HEK293 (cell line): ENCODE data around the gene KIF23.

Source experiments
- CTCF ChIA-PET: fragments of 350-600 bp; formaldehyde crosslinking; extraction: SDS; loops from one replicate; lab custom pipeline; 2021; ENCODE audit warnings: antibody characterized with exemption; lab: Yijun Ruan, JAX
- POLR2A ChIA-PET: fragments of 300-600 bp; formaldehyde crosslinking; extraction: SDS; loops from one replicate; lab custom pipeline; 2020; ENCODE audit warnings: antibody characterized with exemption, inconsistent platforms; lab: Yijun Ruan, JAX
- H3K27ac ChIP-seq: fragments of 200-500 bp; sonication (Bioruptor generic); 2 replicates; pipeline ENCODE4 v1.5.1; 2014; ENCODE audit warnings: low read depth, low read length, control low read depth, inconsistent platforms; ENCODE audit errors: extremely low read depth
- H3K36me3 ChIP-seq, 2 experiments: fragments of 200-500 bp in 1 of 2; sonication (Bioruptor generic) in 1 of 2; 1 replicate in 1 of 2; 2 replicates in 1 of 2; pipeline ENCODE4 v1.5.1; 2014 to 2017; ENCODE audit warnings: inconsistent platforms in 2 of 2, low read length in 2 of 2; ENCODE audit not compliant: control insufficient read depth in 2 of 2, insufficient read depth in 1 of 2
- H3K4me1 ChIP-seq: fragments of 200-500 bp; sonication (Bioruptor generic); 2 replicates; pipeline ENCODE4 v1.5.1; 2014; ENCODE audit warnings: mild to moderate bottlenecking, low read length, inconsistent platforms; ENCODE audit not compliant: control insufficient read depth, insufficient read depth
- H3K4me3 ChIP-seq: 2 replicates; pipeline ENCODE4 v1.5.1; 2011; ENCODE audit warnings: low read depth, mild to moderate bottlenecking, control low read depth, low read length, moderate library complexity
- H3K9me3 ChIP-seq: fragments of 200-500 bp; sonication (Bioruptor generic); 2 replicates; pipeline ENCODE4 v1.5.1; 2014; ENCODE audit warnings: low read depth, low read length, inconsistent platforms; ENCODE audit not compliant: control insufficient read depth, insufficient read depth
- KLF8 ChIP-seq: fragments of 450-650 bp; formaldehyde crosslinking; IDR thresholded peaks from 2 replicates; pipeline ENCODE4 v1.5.1; 2016; ENCODE audit warnings: missing biosample characterization, missing genetic modification characterization
- SP7 ChIP-seq: fragments of 450-650 bp; formaldehyde crosslinking; IDR thresholded peaks from 2 replicates; pipeline ENCODE4 v1.5.1; 2016; ENCODE audit warnings: missing biosample characterization, missing genetic modification characterization
- ZBTB1 ChIP-seq: fragments of 450-650 bp; formaldehyde crosslinking; IDR thresholded peaks from 2 replicates; pipeline ENCODE4 v1.5.1; 2016; ENCODE audit warnings: missing biosample characterization, missing genetic modification characterization
- ZBTB17 ChIP-seq: fragments of 450-650 bp; formaldehyde crosslinking; IDR thresholded peaks from 2 replicates; pipeline ENCODE4 v1.5.1; 2016; ENCODE audit warnings: missing biosample characterization, missing genetic modification characterization
- ZBTB7A ChIP-seq: fragments of 450-650 bp; formaldehyde crosslinking; IDR thresholded peaks from 2 replicates; pipeline ENCODE4 v1.5.1; 2016; ENCODE audit warnings: low read depth, missing biosample characterization, missing genetic modification characterization
- ZFP37 ChIP-seq: fragments of 450-650 bp; formaldehyde crosslinking; IDR thresholded peaks from 2 replicates; pipeline ENCODE4 v1.5.1; 2016; ENCODE audit warnings: missing biosample characterization, missing genetic modification characterization
- ZNF114 ChIP-seq: fragments of 450-650 bp; formaldehyde crosslinking; IDR thresholded peaks from 2 replicates; pipeline ENCODE4 v1.5.0; 2017; ENCODE audit warnings: missing biosample characterization, missing genetic modification characterization
- ZNF24 ChIP-seq: fragments of 450-650 bp; formaldehyde crosslinking; IDR thresholded peaks from 2 replicates; pipeline ENCODE4 v1.5.1; 2016; ENCODE audit warnings: missing biosample characterization, missing genetic modification characterization
- ZNF341 ChIP-seq: fragments of 450-650 bp; formaldehyde crosslinking; IDR thresholded peaks from 2 replicates; pipeline ENCODE4; 2016; ENCODE audit warnings: low read depth, missing biosample characterization, missing genetic modification characterization
- ZNF521 ChIP-seq: fragments of 450-650 bp; formaldehyde crosslinking; IDR thresholded peaks from 2 replicates; pipeline ENCODE4 v1.5.1; 2017; ENCODE audit warnings: missing biosample characterization, mild to moderate bottlenecking, missing genetic modification characterization
- ZNF768 ChIP-seq: fragments of 450-650 bp; formaldehyde crosslinking; IDR thresholded peaks from 2 replicates; pipeline ENCODE4 v1.5.1; 2018; ENCODE audit warnings: missing biosample characterization, mild to moderate bottlenecking, missing genetic modification characterization
- ZNF785 ChIP-seq: fragments of 450-650 bp; formaldehyde crosslinking; IDR thresholded peaks from 2 replicates; pipeline ENCODE4 v1.5.1; 2016; ENCODE audit warnings: missing biosample characterization, missing genetic modification characterization
- ZNF830 ChIP-seq: fragments of 450-650 bp; IDR thresholded peaks from 2 replicates; pipeline ENCODE4 v1.5.0; 2018; ENCODE audit warnings: missing biosample characterization, missing genetic modification characterization, low read depth, mild to moderate bottlenecking, moderate library complexity
- ZSCAN16 ChIP-seq: fragments of 450-650 bp; formaldehyde crosslinking; IDR thresholded peaks from 2 replicates; pipeline ENCODE4 v1.5.1; 2016; ENCODE audit warnings: missing biosample characterization, missing genetic modification characterization
- ZXDB ChIP-seq: fragments of 450-650 bp; formaldehyde crosslinking; IDR thresholded peaks from 2 replicates; pipeline ENCODE4 v1.5.1; 2016; ENCODE audit warnings: missing biosample characterization, missing genetic modification characterization
- TF ChIP-seq, protein P1 (sequence below): fragments of 450-650 bp; formaldehyde crosslinking; IDR thresholded peaks from 2 replicates; pipeline ENCODE4 v1.5.1; 2016; ENCODE audit warnings: missing biosample characterization, missing genetic modification characterization, low read depth
- TF ChIP-seq, protein P2 (sequence below): fragments of 450-650 bp; formaldehyde crosslinking; conservative IDR thresholded peaks from 2 replicates; pipeline ENCODE4 v1.5.1; 2016; ENCODE audit warnings: low read depth, missing biosample characterization, missing genetic modification characterization
- TF ChIP-seq, protein P3 (sequence below): fragments of 450-650 bp; formaldehyde crosslinking; IDR thresholded peaks from 2 replicates; pipeline ENCODE4 v1.5.1; 2017; ENCODE audit warnings: missing biosample characterization, missing genetic modification characterization
- TF ChIP-seq, protein P4 (sequence below): fragments of 450-650 bp; formaldehyde crosslinking; IDR thresholded peaks from 2 replicates; pipeline ENCODE4 v1.5.1; 2016; ENCODE audit warnings: missing biosample characterization, missing genetic modification characterization
- TF ChIP-seq, protein P5 (sequence below): fragments of 450-650 bp; formaldehyde crosslinking; IDR thresholded peaks from 2 replicates; pipeline ENCODE4 v1.5.1; 2017; ENCODE audit warnings: missing biosample characterization, mild to moderate bottlenecking, missing genetic modification characterization, moderate library complexity
- TF ChIP-seq, protein P6 (sequence below): fragments of 450-650 bp; formaldehyde crosslinking; IDR thresholded peaks from 2 replicates; pipeline ENCODE4 v1.5.1; 2016; ENCODE audit warnings: missing biosample characterization, missing genetic modification characterization
- TF ChIP-seq, protein P7 (sequence below): IDR thresholded peaks from 2 replicates; pipeline ENCODE4 v1.6.1; 2011; ENCODE audit warnings: mild to moderate bottlenecking, low read depth, low read length, borderline replicate concordance

The KIF23 gene

DNA sequence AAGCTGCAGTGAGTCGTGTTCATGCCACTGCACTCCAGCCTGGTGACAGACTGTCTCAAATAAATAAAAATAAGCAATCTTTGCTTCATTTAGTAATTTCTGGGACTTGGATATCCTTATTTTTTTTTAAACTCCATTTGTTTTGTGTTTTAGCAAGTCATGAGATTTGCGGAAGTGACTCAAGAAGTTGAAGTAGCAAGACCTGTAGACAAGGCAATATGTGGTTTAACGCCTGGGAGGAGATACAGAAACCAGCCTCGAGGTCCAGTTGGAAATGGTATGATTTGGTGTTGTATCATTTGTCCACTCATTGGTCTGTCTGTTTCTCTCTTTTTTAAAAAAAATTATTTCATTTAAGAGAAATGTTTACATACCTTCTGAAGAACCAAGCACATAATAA, 21.8 kb downstream of the KIF23 start:
- no peaks in the 10 kb centered on the region for H3K9me3 ChIP-seq
- CTCF ChIA-PET = interaction anchor here (0.7 kb wide), 1 partner anchor 26 kb away, joined by 6 read pairs; no protein-coding TSS in a partner anchor
- POLR2A ChIA-PET = interaction anchor here (1.5 kb wide), 1 partner anchor 16 kb away, joined by 4 read pairs; the partner anchor contains the start of gene RPLP1
- no peaks in the 10 kb centered on the region for H3K4me1 ChIP-seq
- TF ChIP-seq ZXDB = no peak
- TF ChIP-seq ZFP37 (tag by site-specific recombination) = no peak
- TF ChIP-seq ZNF114 = no peak
- no peak for TF ChIP-seq ZBTB7A (tag by site-specific recombination)
- TF ChIP-seq, protein P1, sequence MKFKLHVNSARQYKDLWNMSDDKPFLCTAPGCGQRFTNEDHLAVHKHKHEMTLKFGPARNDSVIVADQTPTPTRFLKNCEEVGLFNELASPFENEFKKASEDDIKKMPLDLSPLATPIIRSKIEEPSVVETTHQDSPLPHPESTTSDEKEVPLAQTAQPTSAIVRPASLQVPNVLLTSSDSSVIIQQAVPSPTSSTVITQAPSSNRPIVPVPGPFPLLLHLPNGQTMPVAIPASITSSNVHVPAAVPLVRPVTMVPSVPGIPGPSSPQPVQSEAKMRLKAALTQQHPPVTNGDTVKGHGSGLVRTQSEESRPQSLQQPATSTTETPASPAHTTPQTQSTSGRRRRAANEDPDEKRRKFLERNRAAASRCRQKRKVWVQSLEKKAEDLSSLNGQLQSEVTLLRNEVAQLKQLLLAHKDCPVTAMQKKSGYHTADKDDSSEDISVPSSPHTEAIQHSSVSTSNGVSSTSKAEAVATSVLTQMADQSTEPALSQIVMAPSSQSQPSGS (tag by site-specific recombination) = no peak
- TF ChIP-seq, protein P2, sequence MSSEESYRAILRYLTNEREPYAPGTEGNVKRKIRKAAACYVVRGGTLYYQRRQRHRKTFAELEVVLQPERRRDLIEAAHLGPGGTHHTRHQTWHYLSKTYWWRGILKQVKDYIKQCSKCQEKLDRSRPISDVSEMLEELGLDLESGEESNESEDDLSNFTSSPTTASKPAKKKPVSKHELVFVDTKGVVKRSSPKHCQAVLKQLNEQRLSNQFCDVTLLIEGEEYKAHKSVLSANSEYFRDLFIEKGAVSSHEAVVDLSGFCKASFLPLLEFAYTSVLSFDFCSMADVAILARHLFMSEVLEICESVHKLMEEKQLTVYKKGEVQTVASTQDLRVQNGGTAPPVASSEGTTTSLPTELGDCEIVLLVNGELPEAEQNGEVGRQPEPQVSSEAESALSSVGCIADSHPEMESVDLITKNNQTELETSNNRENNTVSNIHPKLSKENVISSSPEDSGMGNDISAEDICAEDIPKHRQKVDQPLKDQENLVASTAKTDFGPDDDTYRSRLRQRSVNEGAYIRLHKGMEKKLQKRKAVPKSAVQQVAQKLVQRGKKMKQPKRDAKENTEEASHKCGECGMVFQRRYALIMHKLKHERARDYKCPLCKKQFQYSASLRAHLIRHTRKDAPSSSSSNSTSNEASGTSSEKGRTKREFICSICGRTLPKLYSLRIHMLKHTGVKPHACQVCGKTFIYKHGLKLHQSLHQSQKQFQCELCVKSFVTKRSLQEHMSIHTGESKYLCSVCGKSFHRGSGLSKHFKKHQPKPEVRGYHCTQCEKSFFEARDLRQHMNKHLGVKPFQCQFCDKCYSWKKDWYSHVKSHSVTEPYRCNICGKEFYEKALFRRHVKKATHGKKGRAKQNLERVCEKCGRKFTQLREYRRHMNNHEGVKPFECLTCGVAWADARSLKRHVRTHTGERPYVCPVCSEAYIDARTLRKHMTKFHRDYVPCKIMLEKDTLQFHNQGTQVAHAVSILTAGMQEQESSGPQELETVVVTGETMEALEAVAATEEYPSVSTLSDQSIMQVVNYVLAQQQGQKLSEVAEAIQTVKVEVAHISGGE = no peak
- TF ChIP-seq ZNF830 (tag by site-specific recombination) = no peak
- TF ChIP-seq, protein P3, sequence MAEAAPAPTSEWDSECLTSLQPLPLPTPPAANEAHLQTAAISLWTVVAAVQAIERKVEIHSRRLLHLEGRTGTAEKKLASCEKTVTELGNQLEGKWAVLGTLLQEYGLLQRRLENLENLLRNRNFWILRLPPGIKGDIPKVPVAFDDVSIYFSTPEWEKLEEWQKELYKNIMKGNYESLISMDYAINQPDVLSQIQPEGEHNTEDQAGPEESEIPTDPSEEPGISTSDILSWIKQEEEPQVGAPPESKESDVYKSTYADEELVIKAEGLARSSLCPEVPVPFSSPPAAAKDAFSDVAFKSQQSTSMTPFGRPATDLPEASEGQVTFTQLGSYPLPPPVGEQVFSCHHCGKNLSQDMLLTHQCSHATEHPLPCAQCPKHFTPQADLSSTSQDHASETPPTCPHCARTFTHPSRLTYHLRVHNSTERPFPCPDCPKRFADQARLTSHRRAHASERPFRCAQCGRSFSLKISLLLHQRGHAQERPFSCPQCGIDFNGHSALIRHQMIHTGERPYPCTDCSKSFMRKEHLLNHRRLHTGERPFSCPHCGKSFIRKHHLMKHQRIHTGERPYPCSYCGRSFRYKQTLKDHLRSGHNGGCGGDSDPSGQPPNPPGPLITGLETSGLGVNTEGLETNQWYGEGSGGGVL (tag by site-specific recombination) = no peak
- TF ChIP-seq, protein P4, sequence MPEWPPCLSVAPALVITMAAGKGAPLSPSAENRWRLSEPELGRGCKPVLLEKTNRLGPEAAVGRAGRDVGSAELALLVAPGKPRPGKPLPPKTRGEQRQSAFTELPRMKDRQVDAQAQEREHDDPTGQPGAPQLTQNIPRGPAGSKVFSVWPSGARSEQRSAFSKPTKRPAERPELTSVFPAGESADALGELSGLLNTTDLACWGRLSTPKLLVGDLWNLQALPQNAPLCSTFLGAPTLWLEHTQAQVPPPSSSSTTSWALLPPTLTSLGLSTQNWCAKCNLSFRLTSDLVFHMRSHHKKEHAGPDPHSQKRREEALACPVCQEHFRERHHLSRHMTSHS (tag by site-specific recombination) = no peak
- TF ChIP-seq ZSCAN16 = no peak
- TF ChIP-seq ZBTB1 (tag by site-specific recombination) = no peak
- TF ChIP-seq, protein P5, sequence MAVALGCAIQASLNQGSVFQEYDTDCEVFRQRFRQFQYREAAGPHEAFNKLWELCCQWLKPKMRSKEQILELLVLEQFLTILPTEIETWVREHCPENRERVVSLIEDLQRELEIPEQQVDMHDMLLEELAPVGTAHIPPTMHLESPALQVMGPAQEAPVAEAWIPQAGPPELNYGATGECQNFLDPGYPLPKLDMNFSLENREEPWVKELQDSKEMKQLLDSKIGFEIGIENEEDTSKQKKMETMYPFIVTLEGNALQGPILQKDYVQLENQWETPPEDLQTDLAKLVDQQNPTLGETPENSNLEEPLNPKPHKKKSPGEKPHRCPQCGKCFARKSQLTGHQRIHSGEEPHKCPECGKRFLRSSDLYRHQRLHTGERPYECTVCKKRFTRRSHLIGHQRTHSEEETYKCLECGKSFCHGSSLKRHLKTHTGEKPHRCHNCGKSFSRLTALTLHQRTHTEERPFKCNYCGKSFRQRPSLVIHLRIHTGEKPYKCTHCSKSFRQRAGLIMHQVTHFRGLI (tag by site-specific recombination) = no peak
- no peak for TF ChIP-seq ZNF341 (tag by site-specific recombination)
- no peak for TF ChIP-seq KLF8 (tag by site-specific recombination)
- no peak for TF ChIP-seq ZBTB17 (tag by site-specific recombination)
- TF ChIP-seq ZNF785 = no peak
- no peak for TF ChIP-seq ZNF521 (tag by site-specific recombination)
- peaks cover 82 to 97% of the 10 kb centered on the region in 2 experiments for H3K36me3 ChIP-seq
- no peak overlapping the region for H3K4me3 ChIP-seq
- no peak overlapping the region for H3K27ac ChIP-seq

DNA sequence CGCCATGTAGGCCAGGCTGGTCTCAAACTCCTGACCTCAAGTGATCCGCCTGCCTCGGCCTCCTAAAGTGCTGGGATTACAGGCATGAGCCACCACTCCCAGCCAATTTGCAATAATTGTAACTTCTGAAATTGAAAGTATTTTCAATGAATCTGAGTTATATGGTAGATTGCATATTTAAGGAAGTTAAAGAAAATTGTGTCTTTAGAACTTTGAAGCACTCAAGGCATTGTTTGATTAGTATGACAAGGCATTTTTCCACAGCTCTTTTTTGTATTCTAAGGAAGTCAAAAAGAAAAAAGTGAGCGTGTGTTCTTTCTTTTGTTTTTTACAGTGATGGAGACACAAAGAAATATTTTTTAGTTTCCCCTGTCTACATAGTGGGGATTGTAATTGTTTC, 22.8 kb downstream of the KIF23 start:
- ChIA-PET POLR2A (no interaction called here), CTCF (interaction anchor here (0.9 to 1.0 kb wide), 2 partner anchors 15 to 26 kb away, joined by 3 to 4 read pairs; no protein-coding TSS in a partner anchor)
- H3K9me3 ChIP-seq = no peaks in the 10 kb centered on the region
- H3K36me3 ChIP-seq = peaks cover 84 to 98% of the 10 kb centered on the region in 2 experiments
- TF ChIP-seq ZNF768 (tag by site-specific recombination) (no peak), ZNF24 (tag by site-specific recombination) (no peak), SP7 (tag by site-specific recombination) (no peak)
- TF ChIP-seq, protein P6, sequence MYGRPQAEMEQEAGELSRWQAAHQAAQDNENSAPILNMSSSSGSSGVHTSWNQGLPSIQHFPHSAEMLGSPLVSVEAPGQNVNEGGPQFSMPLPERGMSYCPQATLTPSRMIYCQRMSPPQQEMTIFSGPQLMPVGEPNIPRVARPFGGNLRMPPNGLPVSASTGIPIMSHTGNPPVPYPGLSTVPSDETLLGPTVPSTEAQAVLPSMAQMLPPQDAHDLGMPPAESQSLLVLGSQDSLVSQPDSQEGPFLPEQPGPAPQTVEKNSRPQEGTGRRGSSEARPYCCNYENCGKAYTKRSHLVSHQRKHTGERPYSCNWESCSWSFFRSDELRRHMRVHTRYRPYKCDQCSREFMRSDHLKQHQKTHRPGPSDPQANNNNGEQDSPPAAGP (tag by site-specific recombination) = no peak
- TF ChIP-seq, protein P7, sequence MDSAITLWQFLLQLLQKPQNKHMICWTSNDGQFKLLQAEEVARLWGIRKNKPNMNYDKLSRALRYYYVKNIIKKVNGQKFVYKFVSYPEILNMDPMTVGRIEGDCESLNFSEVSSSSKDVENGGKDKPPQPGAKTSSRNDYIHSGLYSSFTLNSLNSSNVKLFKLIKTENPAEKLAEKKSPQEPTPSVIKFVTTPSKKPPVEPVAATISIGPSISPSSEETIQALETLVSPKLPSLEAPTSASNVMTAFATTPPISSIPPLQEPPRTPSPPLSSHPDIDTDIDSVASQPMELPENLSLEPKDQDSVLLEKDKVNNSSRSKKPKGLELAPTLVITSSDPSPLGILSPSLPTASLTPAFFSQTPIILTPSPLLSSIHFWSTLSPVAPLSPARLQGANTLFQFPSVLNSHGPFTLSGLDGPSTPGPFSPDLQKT = no peak
- no peaks in the 10 kb centered on the region for H3K4me1 ChIP-seq
- no peak overlapping the region for H3K27ac ChIP-seq
- H3K4me3 ChIP-seq = no peak overlapping the region
